AG09309 (cell line): Measurements from ENCODE around the gene PABPC1L.

ENCODE experiments used
- DNase-seq: peaks from one replicate; pipeline ENCODE4 v3.0.0-alpha.2; 2010; ENCODE audit warnings: low read depth
- H3K4me3 ChIP-seq: 2 replicates; pipeline ENCODE4 v1.5.1; 2011; ENCODE audit warnings: mild to moderate bottlenecking, low read depth, low read length, moderate library complexity; ENCODE audit not compliant: control insufficient read depth
- TF ChIP-seq, protein P1 (sequence below): IDR thresholded peaks from 2 replicates; pipeline ENCODE4 v1.5.1; 2011; ENCODE audit warnings: mild to moderate bottlenecking, low read depth, low read length, inconsistent platforms; ENCODE audit not compliant: insufficient read depth, control insufficient read depth; ENCODE audit errors: missing control alignments

Gene PABPC1L

DNA sequence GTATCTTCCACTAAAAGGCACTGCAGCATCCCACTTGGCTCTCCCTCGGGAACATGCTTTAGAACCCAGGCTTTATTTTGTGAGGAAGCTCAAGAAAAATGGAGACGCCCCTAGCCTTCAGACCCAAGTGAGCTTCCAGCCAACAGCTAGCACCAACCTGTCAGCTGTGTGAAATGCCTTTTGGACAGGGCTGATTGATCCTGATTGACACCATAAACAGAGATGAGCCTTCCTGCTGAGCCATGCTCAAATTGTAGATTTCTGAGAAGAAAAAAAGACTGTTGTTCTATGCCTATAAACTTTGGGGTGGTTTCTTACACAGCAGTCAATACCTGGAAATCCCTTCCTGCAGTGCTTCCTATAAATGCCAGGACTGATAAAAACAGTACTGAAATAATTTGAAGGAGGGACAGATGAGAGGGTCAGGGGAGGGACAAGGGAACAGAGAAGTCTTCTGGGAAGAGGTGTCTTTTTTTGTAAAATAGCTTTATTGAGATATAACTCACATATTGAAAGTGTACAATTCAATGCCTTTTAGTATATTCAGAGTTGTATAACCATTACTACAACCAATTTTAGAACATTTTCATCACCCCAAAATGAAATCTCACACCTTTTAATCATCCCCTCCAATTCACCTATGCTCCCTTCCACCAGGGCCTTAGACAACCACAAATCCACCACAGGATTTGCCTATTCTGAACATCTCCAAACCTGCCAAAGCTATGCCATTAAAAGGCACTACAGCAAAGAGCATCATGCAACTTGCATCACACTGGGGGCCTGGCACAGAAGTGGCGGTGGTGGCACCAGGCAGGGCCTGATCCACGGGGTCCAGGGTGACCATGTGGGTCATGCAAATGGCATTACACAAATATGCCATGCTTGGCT lies 53.7 kb downstream of the PABPC1L start:
- TF ChIP-seq, protein P1, sequence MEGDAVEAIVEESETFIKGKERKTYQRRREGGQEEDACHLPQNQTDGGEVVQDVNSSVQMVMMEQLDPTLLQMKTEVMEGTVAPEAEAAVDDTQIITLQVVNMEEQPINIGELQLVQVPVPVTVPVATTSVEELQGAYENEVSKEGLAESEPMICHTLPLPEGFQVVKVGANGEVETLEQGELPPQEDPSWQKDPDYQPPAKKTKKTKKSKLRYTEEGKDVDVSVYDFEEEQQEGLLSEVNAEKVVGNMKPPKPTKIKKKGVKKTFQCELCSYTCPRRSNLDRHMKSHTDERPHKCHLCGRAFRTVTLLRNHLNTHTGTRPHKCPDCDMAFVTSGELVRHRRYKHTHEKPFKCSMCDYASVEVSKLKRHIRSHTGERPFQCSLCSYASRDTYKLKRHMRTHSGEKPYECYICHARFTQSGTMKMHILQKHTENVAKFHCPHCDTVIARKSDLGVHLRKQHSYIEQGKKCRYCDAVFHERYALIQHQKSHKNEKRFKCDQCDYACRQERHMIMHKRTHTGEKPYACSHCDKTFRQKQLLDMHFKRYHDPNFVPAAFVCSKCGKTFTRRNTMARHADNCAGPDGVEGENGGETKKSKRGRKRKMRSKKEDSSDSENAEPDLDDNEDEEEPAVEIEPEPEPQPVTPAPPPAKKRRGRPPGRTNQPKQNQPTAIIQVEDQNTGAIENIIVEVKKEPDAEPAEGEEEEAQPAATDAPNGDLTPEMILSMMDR: no peak
- no peak for DNase-seq
- no peak overlapping the region for H3K4me3 ChIP-seq

DNA sequence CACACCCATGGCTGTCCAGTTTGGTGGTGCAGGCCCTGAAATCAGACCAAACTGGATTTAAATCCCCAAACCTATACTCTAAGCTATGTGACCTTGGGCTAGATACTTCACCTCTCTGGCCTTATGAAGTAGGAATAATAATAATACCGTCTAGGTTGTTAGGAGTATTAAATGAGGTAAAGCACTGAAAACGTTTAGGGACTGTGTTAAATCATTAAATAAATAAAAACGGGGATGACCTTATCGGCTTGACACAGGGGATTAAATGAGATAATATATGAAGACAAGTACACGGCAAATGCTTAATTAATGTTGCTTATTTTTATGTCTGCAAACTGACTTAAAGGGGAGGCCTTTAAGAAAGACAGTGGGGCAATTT lies 55.8 kb downstream of the PABPC1L start:
- H3K4me3 ChIP-seq: peak overlapping the region; percentile 72
- TF ChIP-seq, protein P1: no peak
- no peak for DNase-seq

GRCh38 chr20:44966030-44966961 lies 56.4 kb downstream of the PABPC1L start, which contains the start of gene STK4:
STK4 (plus strand) TSS chr20:44966512; CDS start chr20:44966569, 57 bp downstream.
- TF ChIP-seq, protein P1: peak; percentile 48
- DNase-seq: peak; percentile 35

GRCh38 chr20:44967207-44967807 lies 57.4 kb downstream of the PABPC1L start:
- TF ChIP-seq, protein P1: no peak
- no peak for DNase-seq
- H3K4me3 ChIP-seq: peak overlapping the region; percentile 72

More at GRCh38 chr20:44966030-44966961, 56.4 kb downstream of the PABPC1L start, which contains the start of gene STK4:
- H3K4me3 ChIP-seq: peak within 1 kb of the TSS; percentile 72

DNA sequence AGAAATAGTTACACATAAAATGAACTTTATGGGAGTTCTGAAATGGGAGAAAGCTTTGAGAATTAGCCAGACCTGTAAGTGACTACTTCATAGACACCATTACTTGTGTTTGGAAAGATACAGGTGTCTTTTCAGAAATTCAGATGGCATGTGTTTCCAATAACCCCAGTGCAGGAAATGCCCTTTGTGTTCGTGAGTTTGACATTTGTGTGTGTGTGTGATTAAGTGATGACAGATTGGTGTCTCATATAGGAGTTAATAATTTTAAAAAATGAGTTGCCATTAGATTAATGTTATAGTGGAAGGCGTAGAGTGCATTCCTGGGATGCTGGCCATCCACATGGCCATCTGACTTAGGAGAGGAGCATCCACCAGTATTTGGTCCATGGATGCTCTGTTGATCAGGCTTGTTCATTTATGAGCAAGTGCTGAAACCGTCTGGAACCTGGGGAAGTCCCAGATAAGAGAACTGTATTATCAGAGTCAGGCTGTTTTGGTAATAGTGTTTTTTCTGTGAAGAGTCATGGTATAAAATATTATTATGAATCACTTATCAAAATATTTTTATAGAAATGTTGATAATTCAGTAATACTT lies 59.5 kb downstream of the PABPC1L start:
- H3K4me3 ChIP-seq: no peak overlapping the region
- no peak for DNase-seq
- TF ChIP-seq, protein P1: no peak
